K562 (cell line): ENCODE results near the gene GAK. TPM values are rescaled to one million over a fixed set of nuclear protein-coding genes. Genes with fewer than 3 reads are reported as not detected.

Source experiments
- XRCC3 ChIP-seq: fragments of 450-650 bp; IDR thresholded peaks from 2 replicates; pipeline ENCODE4 v1.6.1; 2017; ENCODE audit warnings: mild to moderate bottlenecking, moderate library complexity
- ZNF407 ChIP-seq: fragments of 450-650 bp; IDR thresholded peaks from 2 replicates; pipeline ENCODE4 v1.6.1; 2016; ENCODE audit warnings: low read depth
- polyA plus RNA-seq, 8 experiments: library from polyadenylated mRNA; depleted of rRNA in 4 of 8; stranded (reverse) in 5 of 8; unstranded in 3 of 8; fragments of >200 nt; fragmentation: Nextera tagmentation in 2 of 8; fragmentation: Illumina TruSeq in 1 of 8; extraction: Ambion mirVana in 2 of 8; extraction: Trizol in 1 of 8; gene quantifications; 2 replicates each; pipeline versions ENCODE4 v1.2.1 to v1.2.3, GENCODE V29; 2011 to 2014; ENCODE audit warnings: inconsistent platforms in 1 of 8, missing spikeins in 1 of 8
- total RNA-seq, 7 experiments: library from RNA; depleted of rRNA in 6 of 7; stranded (reverse); fragments of >200 nt in 6 of 7; fragmentation: Illumina TruSeq in 2 of 7; extraction: Trizol in 2 of 7; gene quantifications; 2 replicates each; pipeline versions ENCODE4 v1.2.1 to v1.2.3, GENCODE V29; 2011 to 2021; ENCODE audit warnings: low replicate concordance in 1 of 7

Gene GAK
- total and polyA plus RNA-seq, 9 of the 15 experiments (the other 6 are each of a cell fraction or from before 2014, with no cell fraction given) = 1.3 to 102 (median 16.2) TPM

DNA sequence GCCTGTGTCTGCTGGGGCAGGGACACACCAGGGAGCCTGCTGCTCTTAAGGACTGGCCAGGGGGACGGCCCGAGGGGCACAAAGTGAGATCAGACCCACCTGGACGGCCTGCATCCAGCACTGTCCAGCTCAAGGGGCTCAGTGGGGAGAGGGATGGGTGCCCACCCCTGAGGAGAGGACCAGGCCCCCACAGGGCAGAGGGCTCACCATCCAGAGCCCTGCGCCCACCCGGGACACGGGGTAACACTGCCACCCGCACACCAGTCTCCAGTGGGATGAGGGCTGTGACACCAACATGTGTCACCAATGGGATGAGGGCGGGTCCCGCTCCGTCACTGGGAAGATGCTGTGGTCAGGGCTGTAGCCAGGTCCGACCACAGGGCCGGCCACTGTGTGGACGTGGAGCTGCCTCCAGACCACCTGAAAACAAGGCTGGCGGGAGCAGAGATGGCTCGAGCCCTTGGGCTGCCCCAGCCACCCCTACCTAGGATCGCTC lies 28.1 kb upstream of the GAK start (continued):
- TF ChIP-seq ZNF407 (no peak), XRCC3 (no peak)
